ENCODE measurements around the gene VAV2.
"Not testable (repeated sequence)": the region's sequence is repeated elsewhere in the genome, so short reads cannot be mapped to it uniquely, and the experiment has no call there.

VAV2 gene

DNA sequence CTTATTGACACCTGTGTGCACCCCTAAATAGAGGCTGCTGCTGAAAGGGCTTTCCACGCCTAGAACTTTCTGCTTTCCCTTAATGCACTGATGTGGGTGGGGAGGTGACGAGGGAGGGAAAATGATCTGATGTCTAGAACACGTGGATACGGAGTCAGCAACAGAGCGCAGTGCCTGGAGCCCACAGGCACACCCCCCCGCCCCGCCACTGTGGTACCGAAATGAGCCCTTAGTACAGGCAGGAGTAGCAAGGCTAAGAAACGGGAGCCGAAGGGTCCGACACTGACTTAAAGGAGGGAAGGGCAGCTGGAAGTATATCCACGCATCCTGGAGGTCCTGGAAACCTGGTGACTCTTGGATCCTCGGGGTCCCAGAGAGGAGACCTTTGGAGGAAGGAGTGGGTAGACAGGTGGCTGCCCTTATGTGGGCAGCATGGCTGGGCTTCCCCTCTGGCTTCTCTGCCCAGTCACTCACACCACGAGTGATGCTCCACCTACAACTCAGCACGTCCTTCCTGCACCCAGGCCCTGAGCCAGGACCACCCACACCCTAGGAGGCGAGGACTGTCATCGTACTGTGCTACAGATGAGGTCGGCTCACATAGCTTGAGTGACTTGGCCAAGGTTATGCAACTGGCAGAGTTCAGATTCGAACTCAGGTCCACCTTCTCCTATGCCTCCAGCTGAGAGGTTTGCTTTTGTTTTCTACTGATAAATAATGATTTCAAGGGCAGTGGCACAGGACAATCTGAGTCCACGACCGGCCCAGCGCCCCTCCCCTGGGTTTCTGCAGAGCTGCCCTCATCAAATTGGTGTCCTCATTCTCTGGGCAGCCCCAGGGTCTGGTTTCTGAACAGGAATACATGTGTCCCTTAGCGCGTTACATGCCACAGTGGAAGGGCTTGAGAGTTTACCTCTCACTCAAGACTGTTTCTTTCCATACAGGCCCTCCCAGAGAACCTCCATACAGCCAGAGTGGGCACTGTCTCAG, 4.7 kb upstream of the VAV2 start:
- no peak for DNase-seq (ENCODE audit: low read depth in 2 of 3, low spot score in 2 of 3)

DNA sequence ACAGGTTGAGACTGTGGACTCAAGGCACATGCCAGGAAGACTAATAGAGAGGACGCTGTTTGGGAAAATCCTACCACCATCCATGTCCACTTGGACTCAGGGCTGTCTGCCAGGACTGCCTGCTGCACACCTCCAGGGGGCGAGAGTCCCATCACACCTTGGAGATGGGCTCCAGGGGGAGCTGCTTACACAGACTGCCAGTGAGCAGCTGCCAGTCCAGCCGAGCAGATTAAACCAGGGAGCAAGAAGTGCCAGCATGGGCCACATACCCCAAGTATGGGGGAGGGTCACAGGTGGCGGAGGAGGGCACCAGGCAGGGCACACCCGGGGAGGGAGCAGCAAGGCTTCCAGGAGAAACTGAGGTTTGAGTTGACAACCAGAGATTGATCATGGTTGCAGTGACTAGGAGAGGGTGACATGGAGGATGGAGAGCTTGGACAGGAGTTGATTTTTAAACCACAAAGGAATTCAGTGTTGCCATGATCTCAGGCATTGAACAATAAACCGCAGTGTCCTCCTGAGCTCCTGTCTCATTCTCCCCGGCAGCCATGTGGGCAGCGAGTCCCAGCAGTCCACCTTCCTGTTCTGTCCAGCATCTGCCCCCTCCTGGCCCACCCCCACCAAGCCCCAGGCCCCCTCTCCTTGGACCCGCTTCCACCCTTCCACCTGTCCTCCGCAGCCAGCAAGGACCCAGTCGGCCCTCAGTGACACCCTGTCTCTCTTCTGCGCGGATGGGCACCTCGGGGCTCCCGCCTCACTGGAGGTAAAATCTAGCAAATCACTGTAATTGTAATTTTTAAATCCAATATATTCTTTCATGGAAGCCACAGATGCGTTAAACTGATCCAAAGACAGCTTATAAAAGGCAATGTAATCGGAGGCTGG, 3.1 kb upstream of the VAV2 start:
- no peak for DNase-seq (ENCODE audit: low read depth in 2 of 3, low spot score in 2 of 3)

DNA sequence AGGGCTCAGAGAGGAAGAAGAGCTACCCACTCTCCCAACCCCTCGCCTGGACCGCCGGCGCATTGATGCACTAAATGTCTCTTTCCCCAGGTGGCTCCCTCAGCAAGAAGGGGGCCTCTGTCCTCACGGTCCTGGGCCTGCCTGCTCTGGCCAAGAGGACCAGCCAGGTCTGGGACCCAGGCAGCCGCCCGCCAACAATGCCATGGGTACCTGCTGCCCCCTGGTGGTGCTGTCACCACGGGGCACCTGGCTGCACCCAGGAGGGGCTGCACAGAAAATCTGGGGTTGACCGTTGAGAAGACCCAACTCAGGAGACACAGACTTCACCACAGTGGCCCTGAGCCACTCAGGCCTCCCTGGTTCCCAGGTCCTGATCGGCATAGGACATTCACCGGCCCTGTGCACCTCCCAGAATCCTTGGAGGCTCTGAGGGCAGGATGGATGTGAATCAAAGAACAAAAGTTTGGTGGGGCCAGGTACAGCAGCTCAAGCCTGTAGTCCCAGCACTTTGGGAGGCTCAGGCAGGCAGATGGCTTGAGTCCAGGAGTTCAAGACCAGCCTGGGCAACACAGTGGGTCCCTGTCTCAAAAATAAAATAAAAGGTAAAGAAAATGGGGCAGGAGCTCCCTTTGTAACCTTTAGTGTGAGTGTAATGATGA, 2.4 kb upstream of the VAV2 start:
- DNase-seq (ENCODE audit: low read depth in 2 of 3, low spot score in 2 of 3): peak; percentile 40 to 80 (median 70)

DNA sequence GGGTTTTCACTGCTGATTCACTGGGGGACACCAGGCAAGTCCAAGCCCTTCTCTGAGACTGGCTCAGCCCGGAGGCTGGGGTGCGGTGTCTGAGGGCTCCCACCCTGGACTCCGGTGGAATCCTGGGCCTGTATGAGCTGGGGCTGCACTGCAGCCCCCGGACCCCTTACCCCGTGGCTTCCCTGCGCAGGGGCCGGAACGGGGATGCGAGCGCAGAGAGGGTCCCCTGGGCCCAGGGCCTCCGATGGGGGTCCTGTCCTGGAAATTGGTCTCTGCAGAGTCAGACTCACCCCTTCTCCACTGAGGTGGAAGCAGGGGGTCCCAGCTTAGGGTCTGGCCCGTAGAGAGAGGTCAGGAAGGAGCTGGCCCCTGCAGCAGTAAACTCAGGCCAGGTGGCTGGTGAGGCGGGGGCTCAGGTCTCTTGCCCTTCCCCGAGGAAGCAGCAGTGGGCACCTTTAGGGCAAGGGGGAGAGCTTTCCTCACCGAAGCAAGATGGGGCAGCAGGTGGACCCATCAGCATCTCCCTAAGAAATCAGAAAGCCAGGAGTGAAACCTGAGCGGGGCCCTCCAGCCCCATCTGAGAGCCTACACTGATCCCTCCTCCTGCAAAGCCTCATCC, 1.6 kb upstream of the VAV2 start:
- DNase-seq (ENCODE audit: low read depth in 2 of 3, low spot score in 2 of 3): no peak

DNA sequence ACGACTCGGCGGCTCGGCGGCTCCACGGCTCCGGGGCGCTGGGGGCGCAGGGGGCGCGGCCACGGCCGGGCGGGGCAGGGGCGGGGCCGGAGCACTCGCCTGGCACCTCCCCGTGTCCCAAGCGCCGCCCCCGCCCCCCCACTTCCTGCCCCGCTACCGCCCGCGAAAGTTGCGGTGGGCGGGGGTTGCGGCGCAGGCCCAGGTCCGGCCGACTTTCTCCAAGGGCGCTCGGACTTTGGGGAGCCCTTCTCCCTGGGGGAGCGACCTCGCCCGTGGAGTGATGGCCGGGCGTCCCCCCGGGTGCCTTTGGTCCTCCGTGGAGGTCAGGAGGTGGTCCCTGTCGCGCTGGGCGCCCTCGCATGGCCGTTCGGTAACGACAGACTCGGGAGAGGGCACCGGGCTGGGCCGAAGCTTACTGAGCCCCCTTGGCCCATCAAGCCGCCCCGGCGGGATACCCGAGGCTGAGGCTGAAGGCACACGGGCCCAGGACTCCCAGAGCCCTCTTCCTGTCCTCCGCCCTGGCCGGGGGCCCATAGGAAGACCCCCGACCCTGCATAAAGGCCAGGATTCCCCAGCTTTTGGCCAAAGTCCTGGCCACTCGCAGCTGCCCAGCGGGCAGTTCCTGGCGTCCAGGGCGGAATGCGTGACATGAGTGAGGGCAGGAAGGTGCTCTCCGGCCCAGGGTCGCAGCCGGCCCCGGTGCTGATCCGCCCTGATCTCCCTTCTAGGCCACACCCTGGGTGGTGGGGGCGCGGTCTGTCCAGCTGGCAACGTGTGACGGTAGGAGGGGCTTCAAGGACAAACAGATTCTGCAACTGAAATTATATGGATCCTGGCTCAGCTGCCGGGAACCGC, 883 bp upstream of the VAV2 start:
- DNase-seq (ENCODE audit: low read depth in 2 of 3, low spot score in 2 of 3): peak; percentile 52 to 78 (median 52)

DNA sequence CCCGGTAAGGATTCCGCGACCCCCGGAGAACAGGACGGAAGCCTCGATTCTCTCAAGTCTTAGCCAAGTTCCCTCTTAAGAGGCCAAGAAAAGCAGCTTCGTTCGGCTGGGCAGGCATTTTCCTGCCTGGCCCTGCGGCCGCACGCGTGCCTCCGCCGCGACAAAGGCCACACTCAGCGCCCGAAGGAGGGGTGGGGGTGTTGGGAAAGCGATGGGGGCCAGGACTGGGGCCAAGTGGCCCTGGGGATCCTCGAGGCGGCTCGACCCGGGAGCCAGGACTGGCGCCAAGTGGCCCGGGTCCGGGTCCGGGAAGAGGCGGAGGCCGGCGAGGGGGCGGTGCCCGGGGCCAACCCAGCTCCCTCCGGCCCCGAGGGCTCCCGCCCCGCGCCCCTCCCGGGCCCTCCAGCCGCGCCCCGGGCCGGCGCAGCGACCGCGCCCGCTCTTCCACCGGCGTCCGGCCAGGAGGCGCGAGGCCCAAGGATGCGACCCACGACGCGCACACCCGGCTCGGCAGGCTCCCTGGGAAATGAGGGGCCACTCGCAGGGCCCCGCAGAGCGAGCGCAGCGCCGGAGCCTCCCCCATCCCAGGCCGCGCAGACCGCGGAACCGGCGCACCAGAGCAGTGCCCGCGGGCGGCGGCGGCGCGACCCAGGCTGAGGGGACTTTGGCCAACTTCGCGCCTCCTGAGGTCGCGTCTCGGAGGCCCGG, 756 bp downstream of the VAV2 start:
- DNase-seq (ENCODE audit: low read depth in 2 of 3, low spot score in 2 of 3): no peak

DNA sequence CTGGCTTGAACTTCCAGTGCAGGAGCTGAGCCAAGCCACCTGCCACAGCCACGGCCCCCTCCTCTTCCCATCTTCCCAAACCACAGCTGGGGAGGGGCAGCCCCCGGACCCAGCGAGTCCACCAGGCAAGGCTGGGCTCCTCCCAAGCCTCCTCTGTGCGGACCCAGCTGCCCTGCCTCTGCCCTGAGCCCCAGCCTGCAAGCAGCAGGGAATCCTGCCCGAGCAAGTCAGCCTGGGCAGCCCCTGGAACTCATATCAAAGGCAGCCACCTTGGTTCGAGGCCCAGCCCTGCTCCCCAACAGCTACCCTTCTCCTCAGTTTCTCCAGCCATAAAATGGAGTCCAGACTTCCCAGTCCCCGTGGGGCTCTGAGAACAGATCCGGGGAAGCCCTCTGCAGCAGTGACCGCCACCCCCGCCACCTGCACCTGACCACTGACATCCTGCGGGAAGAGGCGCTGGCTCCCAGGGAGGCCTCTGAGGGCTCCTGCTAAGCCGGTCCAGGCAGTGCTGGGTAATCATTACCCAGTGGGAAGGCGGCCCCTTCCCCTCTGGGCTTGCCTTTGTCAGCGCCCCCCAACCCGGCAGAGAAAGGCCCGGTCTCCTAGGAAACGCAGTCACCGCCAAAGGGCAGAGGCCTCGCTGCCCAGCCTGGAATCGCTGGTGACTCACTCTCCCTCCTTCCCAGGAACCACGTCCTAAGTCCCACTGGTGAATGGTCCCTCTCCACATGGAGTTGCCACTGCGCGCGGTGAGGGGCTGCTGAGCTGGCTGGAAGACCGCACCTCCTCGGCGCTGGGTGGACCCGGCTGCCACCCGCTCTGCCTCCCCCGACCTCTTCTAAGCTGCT, 1.5 kb downstream of the VAV2 start:
- DNase-seq (ENCODE audit: low read depth in 2 of 3, low spot score in 2 of 3): no peak

DNA sequence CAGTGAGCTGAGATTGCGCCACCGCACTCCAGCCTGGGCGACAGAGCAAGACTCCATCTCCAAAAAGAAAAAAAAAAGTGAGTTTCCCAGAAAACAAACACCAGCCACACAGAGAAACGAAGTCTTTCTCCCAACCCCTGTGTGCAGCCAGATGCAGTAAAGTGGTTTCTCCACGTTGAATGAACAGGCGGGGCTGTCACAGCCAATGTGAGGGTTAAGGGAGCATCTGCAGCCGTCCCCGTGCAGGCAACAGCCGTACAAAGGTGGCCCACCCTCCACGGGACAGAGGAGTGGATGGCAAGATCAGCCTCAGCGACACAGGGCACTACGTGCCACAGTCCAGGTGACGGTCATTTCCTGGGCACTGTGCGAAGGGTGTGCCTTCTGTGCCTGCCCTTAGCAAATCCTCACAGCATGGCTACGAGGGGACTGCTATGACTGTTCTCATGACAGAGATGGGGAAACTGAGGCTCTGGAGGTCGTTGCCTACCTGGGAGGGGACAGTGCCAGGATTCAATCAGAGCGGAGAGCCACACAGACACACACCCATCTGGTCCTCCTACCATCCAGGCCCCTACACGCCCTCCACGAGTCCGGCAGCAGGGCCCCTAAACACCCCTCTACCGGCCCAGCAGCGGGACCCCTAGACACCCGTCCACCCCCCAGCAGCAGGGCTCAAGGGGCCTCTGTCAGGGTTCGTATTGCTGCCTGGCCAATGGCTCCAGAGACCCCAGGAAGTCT, 2.3 kb downstream of the VAV2 start:
- no peak for DNase-seq (ENCODE audit: low read depth in 2 of 3, low spot score in 2 of 3)

DNA sequence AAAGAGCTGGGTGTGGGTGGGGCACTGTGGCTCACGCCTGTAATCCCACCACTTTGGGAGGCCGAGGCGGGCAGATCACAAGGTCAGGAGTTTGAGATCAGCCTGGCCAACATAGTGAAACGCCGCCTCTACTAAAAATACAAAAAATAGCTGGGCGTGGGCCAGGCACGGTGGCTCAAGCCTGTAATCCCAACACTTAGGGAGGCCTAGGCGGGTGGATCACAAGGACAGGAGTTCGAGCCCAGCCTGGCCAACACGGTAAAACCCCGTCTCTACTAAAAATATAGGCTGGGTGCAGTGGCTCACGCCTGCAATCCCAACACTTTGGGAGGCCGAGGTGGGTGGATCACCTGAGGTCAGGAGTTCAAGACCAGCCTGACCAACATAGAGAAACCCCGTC, 3.4 kb downstream of the VAV2 start:
- DNase-seq (ENCODE audit: low read depth in 2 of 3, low spot score in 2 of 3): not testable (repeated sequence)

DNA sequence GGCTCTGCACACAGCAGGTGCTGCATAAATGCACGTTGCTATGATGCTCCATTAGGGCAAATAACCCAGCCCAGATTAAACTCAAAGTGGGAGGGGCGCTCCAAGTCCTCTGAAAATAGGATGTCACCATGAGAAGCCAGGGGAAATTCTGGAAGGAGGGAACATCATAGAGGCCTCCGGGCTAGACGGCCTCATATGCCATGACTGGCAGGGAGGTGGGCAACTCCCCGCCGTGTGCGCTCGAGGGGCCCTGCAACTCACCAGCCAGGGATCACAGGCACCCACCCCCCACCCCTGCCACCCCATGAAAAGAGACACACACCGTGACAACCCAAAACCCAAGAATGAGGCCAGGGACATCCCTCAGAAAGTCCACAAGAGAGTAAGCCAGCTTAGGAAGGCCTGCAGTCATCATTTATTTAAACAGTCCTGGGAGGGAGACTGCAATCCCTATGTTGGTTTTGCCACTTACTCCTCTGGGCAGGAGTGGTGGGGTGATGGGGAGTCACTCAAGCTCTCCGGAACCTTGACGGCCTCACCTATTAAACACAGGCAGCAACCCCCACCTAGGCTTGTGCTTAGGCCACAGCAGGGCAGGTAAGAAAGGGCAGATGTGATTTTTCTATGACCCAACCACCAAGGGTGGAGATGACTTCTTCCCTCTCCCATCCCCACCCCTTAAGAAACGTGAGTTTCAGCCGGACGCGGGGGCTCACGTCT, 4.0 kb downstream of the VAV2 start:
- DNase-seq (ENCODE audit: low read depth in 2 of 3, low spot score in 2 of 3): no peak

DNA sequence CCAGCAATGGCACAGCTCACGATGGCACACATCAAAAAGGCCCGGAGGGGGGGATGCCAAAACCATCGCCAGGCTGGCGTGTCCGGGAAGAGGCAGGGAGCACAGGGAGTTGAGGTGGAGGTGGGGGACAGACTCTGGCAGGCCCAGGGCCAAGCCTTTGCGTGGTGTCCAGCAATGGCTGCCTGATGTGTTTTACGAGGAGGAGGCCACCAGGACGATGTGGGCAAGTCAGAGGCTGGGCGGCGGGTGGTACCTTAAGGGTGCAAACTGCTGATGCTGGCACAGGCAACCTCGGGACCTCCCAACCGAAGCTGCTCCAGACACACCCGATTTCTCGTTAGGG, 4.7 kb downstream of the VAV2 start:
- no peak for DNase-seq (ENCODE audit: low read depth in 2 of 3, low spot score in 2 of 3)

DNA sequence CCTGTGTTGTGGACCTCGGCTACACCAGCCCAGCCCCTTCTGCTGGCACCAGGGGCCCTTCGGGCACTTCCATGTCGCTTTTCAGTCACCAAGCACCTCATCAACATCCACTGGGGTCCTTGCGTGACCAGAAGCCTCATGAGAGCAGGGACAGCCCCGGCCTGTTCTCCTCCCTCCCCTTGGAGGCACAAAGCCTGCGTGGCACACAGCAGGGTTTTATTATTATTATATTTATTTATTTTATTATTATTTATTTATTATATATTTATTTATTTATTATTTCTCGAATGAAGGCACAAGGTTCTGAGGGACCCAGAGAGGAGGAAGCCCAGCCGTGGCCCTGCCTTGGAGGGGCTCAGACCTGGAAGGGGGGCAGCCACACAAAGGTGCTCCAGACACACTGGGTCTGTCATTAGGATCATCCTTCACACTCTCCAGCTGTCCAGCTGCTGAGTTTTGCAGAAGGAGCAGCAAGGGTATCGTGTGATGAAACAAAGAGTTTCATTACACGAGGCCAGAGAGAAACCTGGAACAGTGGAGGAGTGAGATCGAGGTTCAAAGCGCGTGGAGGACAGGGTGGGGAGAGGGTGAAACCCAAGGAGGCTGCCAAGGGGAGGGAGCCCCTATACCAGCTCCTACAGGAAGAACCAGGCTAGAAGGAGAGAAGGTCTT, 5.2 kb downstream of the VAV2 start:
- DNase-seq (ENCODE audit: low read depth in 2 of 3, low spot score in 2 of 3): no peak

DNA sequence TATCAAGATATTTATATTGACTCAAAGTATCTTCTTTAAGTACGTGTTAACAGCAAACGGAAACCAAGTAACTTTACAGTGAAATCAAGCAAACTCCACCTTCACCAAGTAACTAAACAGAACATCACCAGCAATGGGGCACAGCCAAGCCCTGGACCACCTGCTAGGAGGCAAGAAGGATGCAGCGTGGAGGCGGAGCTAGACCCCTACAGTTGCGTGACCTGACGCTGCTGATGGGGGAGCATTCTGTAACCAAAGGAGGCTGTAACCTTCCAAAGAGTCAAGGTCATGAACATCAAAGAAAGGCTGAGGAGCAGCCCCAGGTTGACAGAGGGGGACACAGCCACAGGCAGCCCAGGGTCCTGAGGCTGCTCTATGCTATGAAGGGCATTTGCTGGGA, 6.1 kb downstream of the VAV2 start:
- no peak for DNase-seq (ENCODE audit: low read depth in 2 of 3, low spot score in 2 of 3)

DNA sequence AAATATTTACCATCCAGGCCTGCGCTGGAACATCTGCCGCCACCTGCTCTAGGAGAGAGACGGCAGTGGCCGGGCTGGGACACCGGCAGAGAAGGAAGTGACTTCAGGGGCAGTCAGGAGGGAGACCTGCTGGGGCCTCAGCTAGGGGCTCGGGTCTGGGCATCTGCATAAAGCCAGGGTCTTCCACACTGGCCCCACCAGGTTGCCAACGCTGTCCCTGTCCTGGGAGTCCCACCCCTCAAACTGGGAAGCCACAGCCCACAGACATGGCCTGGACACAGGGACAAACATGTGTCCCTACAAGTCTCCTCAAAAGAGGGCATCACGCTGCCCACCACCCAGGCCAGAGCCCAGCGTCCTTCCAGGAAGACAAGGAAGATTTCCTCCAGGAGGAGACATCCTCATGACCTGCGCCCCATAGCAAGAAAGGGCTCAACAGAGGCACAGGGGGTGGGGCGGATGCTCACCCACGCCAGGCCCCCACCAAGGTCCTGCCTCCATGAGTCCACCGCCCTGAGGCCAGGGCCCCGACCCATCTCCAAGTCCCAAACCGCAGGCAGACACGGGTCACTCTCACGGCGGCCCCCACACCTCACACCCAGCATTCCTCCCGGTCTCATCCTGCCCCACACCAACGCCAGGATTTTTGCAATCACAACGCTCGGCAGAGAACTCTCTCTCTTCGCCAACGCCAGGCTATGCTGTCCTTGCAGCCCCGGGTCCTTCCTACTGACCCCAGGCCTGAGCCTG, 9.0 kb downstream of the VAV2 start:
- DNase-seq (ENCODE audit: low read depth in 2 of 3, low spot score in 2 of 3): no peak

DNA sequence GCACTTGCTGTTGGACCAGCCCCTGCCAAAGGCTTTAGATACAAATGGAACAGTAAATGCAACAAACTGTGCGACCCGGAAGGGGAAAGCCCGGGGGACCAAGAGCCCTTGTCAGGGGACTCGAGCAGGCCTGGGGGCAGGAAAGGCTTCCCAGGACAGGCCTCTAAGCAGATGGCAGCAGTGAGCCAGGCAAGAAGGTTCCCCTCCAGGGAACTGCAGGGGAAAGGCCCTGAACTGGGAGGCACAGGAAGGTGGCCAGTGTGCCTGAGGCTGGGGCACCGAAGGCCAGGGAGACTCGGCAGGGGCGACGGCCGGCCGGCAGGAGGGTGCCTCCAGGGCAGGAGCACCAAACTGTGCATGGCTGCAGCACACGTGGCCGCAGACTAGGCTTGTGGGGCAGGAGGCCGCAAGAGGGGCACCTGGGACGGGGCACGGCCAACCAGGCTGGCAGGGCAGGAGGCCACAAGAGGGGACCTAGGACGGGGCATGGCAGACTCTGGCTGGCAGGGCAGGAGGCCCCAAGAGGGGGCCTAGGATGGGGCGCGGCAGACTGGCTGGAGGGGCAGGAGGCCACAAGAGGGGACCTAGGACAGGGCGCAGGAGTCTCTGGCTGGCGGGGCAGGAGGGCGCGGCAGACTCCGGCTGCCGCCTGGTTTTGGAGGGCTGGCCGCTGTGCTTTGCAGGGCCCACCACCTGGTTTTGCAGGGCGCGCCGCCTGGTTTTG, 10.0 kb downstream of the VAV2 start:
- DNase-seq (ENCODE audit: low read depth in 2 of 3, low spot score in 2 of 3): no peak

Measured in activated CD8-positive, alpha-beta memory T cell treated with anti-CD3 and anti-CD28 coated beads for 48 hours (primary cell).